ENCODE measurements around the gene MEGF11. TPM values are rescaled to one million over a fixed set of nuclear protein-coding genes. Genes with fewer than 3 reads are reported as not detected.
A peak's percentile ranks its signal among the peaks of the same experiment; 100 is the strongest.

MEGF11 gene
- polyA plus RNA-seq, 5 donors: 3.3 to 15.1 (median 7.6) TPM

GRCh38 chr15:65919353-65919752, 334.2 kb downstream of the MEGF11 start:
- no peak for DNase-seq

GRCh38 chr15:65918945-65919344, 334.6 kb downstream of the MEGF11 start:
- DNase-seq: no peak

- no peak for DNase-seq
Observed at GRCh38 chr15:65918357-65918920, 335.1 kb downstream of the MEGF11 start.

- no peak for DNase-seq
Observed at GRCh38 chr15:65917936-65918335, 335.6 kb downstream of the MEGF11 start.

GRCh38 chr15:65917407-65917756, 336.2 kb downstream of the MEGF11 start:
- DNase-seq: no peak

- peak; percentile 28 to 32 for DNase-seq
Observed at GRCh38 chr15:65916664-65917406, 336.7 kb downstream of the MEGF11 start.

GRCh38 chr15:65916041-65916663, 337.4 kb downstream of the MEGF11 start:
- no peak for DNase-seq

GRCh38 chr15:65914981-65915925, 338.3 kb downstream of the MEGF11 start:
- DNase-seq: no peak

GRCh38 chr15:65914386-65914785, 339.2 kb downstream of the MEGF11 start:
- no peak for DNase-seq

GRCh38 chr15:65913631-65914199, 339.8 kb downstream of the MEGF11 start:
- DNase-seq: no peak

- no peak for DNase-seq
Observed at GRCh38 chr15:65912235-65912634, 341.3 kb downstream of the MEGF11 start.

- DNase-seq: no peak
Observed at GRCh38 chr15:65910341-65910740, 343.2 kb downstream of the MEGF11 start.

- no peak for DNase-seq
Observed at GRCh38 chr15:65909831-65910230, 343.7 kb downstream of the MEGF11 start.

- DNase-seq: no peak
Observed at GRCh38 chr15:65908876-65909275, 344.7 kb downstream of the MEGF11 start.

- no peak for DNase-seq
Observed at GRCh38 chr15:65907661-65908060, 345.9 kb downstream of the MEGF11 start.

GRCh38 chr15:65906396-65906795, 347.2 kb downstream of the MEGF11 start:
- DNase-seq: no peak

- DNase-seq: no peak
Observed at GRCh38 chr15:65904301-65904700, 349.2 kb downstream of the MEGF11 start.

GRCh38 chr15:65903296-65904073, 350.1 kb downstream of the MEGF11 start:
- no peak for DNase-seq

- no peak for DNase-seq
Observed at GRCh38 chr15:65902373-65902772, 351.2 kb downstream of the MEGF11 start.

- no peak for DNase-seq
Observed at GRCh38 chr15:65901836-65902235, 351.7 kb downstream of the MEGF11 start.

GRCh38 chr15:65901336-65901735, 352.2 kb downstream of the MEGF11 start:
- no peak for DNase-seq

All from right lung (tissue), 5 donors.